HepG2 (cell line): Measurements from ENCODE around the gene CLTCL1.

Experiments used
- ADNP ChIP-seq: sonication (generic); formaldehyde crosslinking; IDR thresholded peaks from 2 replicates; pipeline ENCODE4 v1.4.0; 2020; ENCODE audit warnings: missing genetic modification reagents
- CBFB ChIP-seq: sonication (generic); formaldehyde crosslinking; IDR thresholded peaks from 2 replicates; pipeline ENCODE4 v1.4.0; 2020; ENCODE audit warnings: missing genetic modification reagents
- CHD2 ChIP-seq: IDR thresholded peaks from 2 replicates; pipeline ENCODE4 v1.6.1; 2011; ENCODE audit warnings: low read depth, low read length, improper control_type of control experiment
- CTCF ChIP-seq: sonication (generic); formaldehyde crosslinking; IDR thresholded peaks from 2 replicates; pipeline ENCODE4 v1.5.0; 2020; ENCODE audit warnings: mild to moderate bottlenecking, missing genetic modification reagents, moderate library complexity
- ETS1 ChIP-seq: sonication (generic); formaldehyde crosslinking; IDR thresholded peaks from 2 replicates; pipeline ENCODE4 v1.4.0; 2020; ENCODE audit warnings: missing genetic modification reagents
- JUND ChIP-seq: sonication (generic); formaldehyde crosslinking; IDR thresholded peaks from 2 replicates; pipeline ENCODE4 v1.8.0; 2022; ENCODE audit warnings: mild to moderate bottlenecking, missing genetic modification reagents
- MYC ChIP-seq: sonication (generic); formaldehyde crosslinking; IDR thresholded peaks from 2 replicates; pipeline ENCODE4 v1.9.0; 2021; ENCODE audit warnings: missing genetic modification reagents, borderline replicate concordance
- NPAS2 ChIP-seq: sonication (generic); formaldehyde crosslinking; IDR thresholded peaks from 2 replicates; pipeline ENCODE4 v1.8.0; 2022; ENCODE audit warnings: mild to moderate bottlenecking, missing genetic modification reagents, borderline replicate concordance
- POLR2AphosphoS2 ChIP-seq: IDR thresholded peaks from 2 replicates; pipeline ENCODE4 v1.6.1; 2011; ENCODE audit warnings: low read depth, low read length, improper control_type of control experiment
- RFX3 ChIP-seq: IDR thresholded peaks from 2 replicates; pipeline ENCODE4 v1.6.1; 2016; ENCODE audit warnings: missing biosample characterization, missing genetic modification reagents
- SAFB2 ChIP-seq: sonication (generic); formaldehyde crosslinking; IDR thresholded peaks from 2 replicates; pipeline ENCODE4 v1.5.1; 2020; ENCODE audit warnings: missing genetic modification reagents, low read depth, mild to moderate bottlenecking, borderline replicate concordance
- ZNF30 ChIP-seq: sonication (generic); formaldehyde crosslinking; IDR thresholded peaks from 2 replicates; pipeline ENCODE4 v1.5.0; 2020; ENCODE audit warnings: mild to moderate bottlenecking, missing genetic modification reagents
- ZNF512 ChIP-seq: sonication (generic); formaldehyde crosslinking; IDR thresholded peaks from 2 replicates; pipeline ENCODE4 v1.4.0; 2020; ENCODE audit warnings: mild to moderate bottlenecking, missing genetic modification reagents

GRCh38 chr22:19206287-19206686, 85.2 kb downstream of the CLTCL1 start:
- TF ChIP-seq MYC (CRISPR knock-in tag) (no peak), SAFB2 (CRISPR knock-in tag) (no peak), NPAS2 (no peak), ADNP (CRISPR knock-in tag) (no peak), JUND (CRISPR knock-in tag) (no peak), CTCF (CRISPR knock-in tag) (no peak), RFX3 (CRISPR knock-in tag) (no peak), ETS1 (CRISPR knock-in tag) (no peak), CHD2 (no peak), ZNF512 (CRISPR knock-in tag) (no peak), ZNF30 (CRISPR knock-in tag) (no peak), POLR2AphosphoS2 (no peak), CBFB (CRISPR knock-in tag) (no peak)
